Nephron progenitor cell (in vitro differentiated cells): ENCODE measurements around the gene IPCEF1.

Source experiments
- DNase-seq: peaks from one replicate; pipeline ENCODE4 v3.0.0; 2021
- H3K27ac Mint-ChIP-seq: 2 replicates; pipeline ENCODE4 v1.8.0; 2021; ENCODE audit warnings: mild to moderate bottlenecking, moderate library complexity, mixed read lengths
- H3K27me3 Mint-ChIP-seq: 2 replicates; pipeline ENCODE4 v1.8.0; 2021; ENCODE audit warnings: mild to moderate bottlenecking, low read depth, mixed read lengths; ENCODE audit not compliant: poor library complexity
- H3K36me3 Mint-ChIP-seq: 2 replicates; pipeline ENCODE4 v1.8.0; 2021; ENCODE audit warnings: low read depth, mixed read lengths
- H3K4me1 Mint-ChIP-seq: 2 replicates; pipeline ENCODE4 v1.8.0; 2021; ENCODE audit warnings: mixed read lengths
- H3K4me3 Mint-ChIP-seq: 2 replicates; pipeline ENCODE4 v1.8.0; 2021; ENCODE audit warnings: mild to moderate bottlenecking, moderate library complexity, mixed read lengths
- H3K9me3 Mint-ChIP-seq: 2 replicates; pipeline ENCODE4 v1.8.0; 2021; ENCODE audit warnings: mild to moderate bottlenecking, moderate library complexity, mixed read lengths
- CTCF ChIP-seq: fragments of 200-600 bp; sonication (generic); IDR thresholded peaks from 2 replicates; pipeline ENCODE4 v1.5.0; 2021; ENCODE audit warnings: antibody characterized with exemption

IPCEF1 gene

GRCh38 chr6:154252678-154253077 is 103.9 kb downstream of the IPCEF1 start:
- Mint-ChIP-seq H3K27ac (no peak overlapping the region), H3K27me3 (no peaks in the 10 kb centered on the region), H3K9me3 (peaks cover 27% of the 10 kb centered on the region), H3K4me1 (peaks cover 20% of the 10 kb centered on the region), H3K4me3 (no peak overlapping the region), H3K36me3 (peaks cover 22% of the 10 kb centered on the region)
- TF ChIP-seq CTCF: no peak
- no peak for DNase-seq

GRCh38 chr6:154251116-154251515 is 105.5 kb downstream of the IPCEF1 start:
- peaks cover 35% of the 10 kb centered on the region for H3K4me1 Mint-ChIP-seq
- no peak overlapping the region for H3K27ac Mint-ChIP-seq
- no peak overlapping the region for H3K4me3 Mint-ChIP-seq
- no peaks in the 10 kb centered on the region for H3K27me3 Mint-ChIP-seq
- TF ChIP-seq CTCF: no peak
- H3K9me3 Mint-ChIP-seq: peaks cover 22% of the 10 kb centered on the region
- DNase-seq: no peak
- H3K36me3 Mint-ChIP-seq: peaks cover 18% of the 10 kb centered on the region

GRCh38 chr6:154249499-154250298 is 106.9 kb downstream of the IPCEF1 start:
- Mint-ChIP-seq H3K4me1 (peaks cover 47% of the 10 kb centered on the region), H3K4me3 (no peak overlapping the region), H3K27me3 (no peaks in the 10 kb centered on the region), H3K36me3 (peaks cover 7% of the 10 kb centered on the region), H3K9me3 (peaks cover 7% of the 10 kb centered on the region), H3K27ac (no peak overlapping the region)
- no peak for TF ChIP-seq CTCF
- DNase-seq: no peak

- Mint-ChIP-seq H3K4me3 (peak overlapping the region; percentile 78), H3K27me3 (no peaks in the 10 kb centered on the region), H3K36me3 (no peaks in the 10 kb centered on the region), H3K27ac (peak overlapping the region; percentile 68), H3K9me3 (no peaks in the 10 kb centered on the region), H3K4me1 (peaks cover 67% of the 10 kb centered on the region)
- DNase-seq: no peak
- no peak for TF ChIP-seq CTCF
Observed at GRCh38 chr6:154247119-154247861, 109.3 kb downstream of the IPCEF1 start.

GRCh38 chr6:154246723-154247118 is 109.9 kb downstream of the IPCEF1 start:
- no peaks in the 10 kb centered on the region for H3K36me3 Mint-ChIP-seq
- peak overlapping the region; percentile 78 for H3K4me3 Mint-ChIP-seq
- no peaks in the 10 kb centered on the region for H3K9me3 Mint-ChIP-seq
- no peak for DNase-seq
- TF ChIP-seq CTCF: no peak
- peaks cover 1% of the 10 kb centered on the region for H3K27me3 Mint-ChIP-seq
- H3K4me1 Mint-ChIP-seq: peaks cover 67% of the 10 kb centered on the region
- H3K27ac Mint-ChIP-seq: peak overlapping the region; percentile 69
